ENCODE measurements around the gene ADAM12. TPM values are rescaled to one million over a fixed set of nuclear protein-coding genes. Genes with fewer than 3 reads are reported as not detected.

Gene ADAM12
- polyA plus RNA-seq, 1 of the 3 experiments (the other 2 are of a cell fraction) = 25.0 TPM

GRCh38 chr10:126137562-126138221, 250.6 kb downstream of the ADAM12 start:
- Histone ChIP-seq H3K79me2 (ENCODE audit: insufficient read depth) (no peaks in the 10 kb centered on the region), H3K27me3 (ENCODE audit: insufficient read depth) (no peaks in the 10 kb centered on the region), H3K9ac (no peak overlapping the region), H3K4me1 (ENCODE audit: control insufficient read depth in 1 of 2, insufficient read depth in 2 of 2, low read depth in 1 of 2, low read length in 1 of 2) (peaks cover 0 to 12% of the 10 kb centered on the region in 2 experiments; a peak in 3 of 4 replicates), H3F3A (replicated peaks; ENCODE audit: insufficient read depth) (no peaks in the 10 kb centered on the region), H3K9me2 (no peaks in the 10 kb centered on the region), H3K4me3 (ENCODE audit: low read depth in 2 of 2, low read length in 1 of 2) (no peak overlapping the region), H3K4me2 (no peak overlapping the region), H2AFZ (ENCODE audit: low read depth) (no peak overlapping the region), H3K36me3 (replicated peaks in 1 of 2; ENCODE audit: control insufficient read depth in 1 of 2, insufficient read depth in 2 of 2, low read length in 1 of 2) (no peaks in the 10 kb centered on the region), H3K9me3 (no peaks in the 10 kb centered on the region), H3K27ac (ENCODE audit: low read depth in 2 of 2, low read length in 1 of 2) (no peak overlapping the region), H4K20me1 (ENCODE audit: insufficient read depth) (no peaks in the 10 kb centered on the region)
- no peak for DNase-seq
- 86% methylated on average over 4 of the region's 4 CpGs for WGBS (ENCODE audit: low lambda C conversion rate)
- TF ChIP-seq ELF1 (IDR thresholded peaks at IDR 0.05) = no peak
- TF ChIP-seq MEF2A (IDR thresholded peaks at IDR 0.05; ENCODE audit: borderline replicate concordance, low read depth) = no peak
- no peak for TF ChIP-seq NFIC (IDR thresholded peaks at IDR 0.05; ENCODE audit: borderline replicate concordance)
- ChIA-PET POLR2A (no interaction called here), CTCF (interaction anchor here (1.7 kb wide), 2 partner anchors 8 to 22 kb away, joined by 4 to 5 read pairs; no protein-coding TSS in a partner anchor)

GRCh38 chr10:126135941-126136595, 252.2 kb downstream of the ADAM12 start:
- POLR2A ChIA-PET = no interaction called here
- 70% methylated on average over 8 of the region's 8 CpGs for WGBS (ENCODE audit: low lambda C conversion rate)
- CTCF ChIA-PET = interaction anchor here (0.6 to 2.1 kb wide), 7 partner anchors 10 to 367 kb away, joined by 3 to 7 read pairs (median 3); no protein-coding TSS in a partner anchor

DNA sequence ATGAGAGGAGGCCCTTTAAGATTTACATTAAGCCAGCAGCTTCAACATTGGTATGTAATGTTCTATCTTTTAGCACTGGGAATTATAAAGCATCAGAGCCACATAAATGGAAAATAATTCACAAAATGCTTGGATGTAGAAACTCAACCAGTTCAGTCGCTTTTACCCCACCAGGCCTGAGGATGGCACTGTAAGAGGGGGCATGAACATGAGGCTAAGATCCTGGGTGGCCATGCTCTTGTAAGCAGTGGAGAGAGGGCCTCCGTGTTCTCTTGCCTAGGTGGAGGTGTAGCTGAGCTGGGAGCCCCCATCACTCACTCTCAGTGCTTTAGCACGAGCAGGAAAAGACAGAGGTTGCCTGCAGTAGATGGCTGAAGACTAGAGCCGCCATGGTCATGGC, 253.1 kb downstream of the ADAM12 start:
- H4K20me1 ChIP-seq (ENCODE audit: insufficient read depth) = no peaks in the 10 kb centered on the region
- H3K36me3 ChIP-seq (replicated peaks in 1 of 2; ENCODE audit: control insufficient read depth in 1 of 2, insufficient read depth in 2 of 2, low read length in 1 of 2) = no peaks in the 10 kb centered on the region
- H3K4me3 ChIP-seq (ENCODE audit: low read depth in 2 of 2, low read length in 1 of 2) = no peak overlapping the region
- DNase-seq = no peak
- no peaks in the 10 kb centered on the region for H3K79me2 ChIP-seq (ENCODE audit: insufficient read depth)
- H3K4me1 ChIP-seq (ENCODE audit: control insufficient read depth in 1 of 2, insufficient read depth in 2 of 2, low read depth in 1 of 2, low read length in 1 of 2) = peaks cover 0 to 12% of the 10 kb centered on the region in 2 experiments; a peak in 3 of 4 replicates
- H3F3A ChIP-seq (replicated peaks; ENCODE audit: insufficient read depth) = no peaks in the 10 kb centered on the region
- no peak overlapping the region for H3K9ac ChIP-seq
- no peaks in the 10 kb centered on the region for H3K9me2 ChIP-seq
- H3K27ac ChIP-seq (ENCODE audit: low read depth in 2 of 2, low read length in 1 of 2) = no peak overlapping the region
- no peaks in the 10 kb centered on the region for H3K27me3 ChIP-seq (ENCODE audit: insufficient read depth)
- ChIA-PET POLR2A (no interaction called here), CTCF (interaction anchor here (1.2 to 2.1 kb wide), 2 partner anchors 17 to 368 kb away, joined by 3 to 7 read pairs; no protein-coding TSS in a partner anchor)
- no peaks in the 10 kb centered on the region for H3K9me3 ChIP-seq
- H2AFZ ChIP-seq (ENCODE audit: low read depth) = no peak overlapping the region
- WGBS (ENCODE audit: low lambda C conversion rate) = 97% methylated on average over 4 of the region's 4 CpGs
- TF ChIP-seq, protein P1, sequence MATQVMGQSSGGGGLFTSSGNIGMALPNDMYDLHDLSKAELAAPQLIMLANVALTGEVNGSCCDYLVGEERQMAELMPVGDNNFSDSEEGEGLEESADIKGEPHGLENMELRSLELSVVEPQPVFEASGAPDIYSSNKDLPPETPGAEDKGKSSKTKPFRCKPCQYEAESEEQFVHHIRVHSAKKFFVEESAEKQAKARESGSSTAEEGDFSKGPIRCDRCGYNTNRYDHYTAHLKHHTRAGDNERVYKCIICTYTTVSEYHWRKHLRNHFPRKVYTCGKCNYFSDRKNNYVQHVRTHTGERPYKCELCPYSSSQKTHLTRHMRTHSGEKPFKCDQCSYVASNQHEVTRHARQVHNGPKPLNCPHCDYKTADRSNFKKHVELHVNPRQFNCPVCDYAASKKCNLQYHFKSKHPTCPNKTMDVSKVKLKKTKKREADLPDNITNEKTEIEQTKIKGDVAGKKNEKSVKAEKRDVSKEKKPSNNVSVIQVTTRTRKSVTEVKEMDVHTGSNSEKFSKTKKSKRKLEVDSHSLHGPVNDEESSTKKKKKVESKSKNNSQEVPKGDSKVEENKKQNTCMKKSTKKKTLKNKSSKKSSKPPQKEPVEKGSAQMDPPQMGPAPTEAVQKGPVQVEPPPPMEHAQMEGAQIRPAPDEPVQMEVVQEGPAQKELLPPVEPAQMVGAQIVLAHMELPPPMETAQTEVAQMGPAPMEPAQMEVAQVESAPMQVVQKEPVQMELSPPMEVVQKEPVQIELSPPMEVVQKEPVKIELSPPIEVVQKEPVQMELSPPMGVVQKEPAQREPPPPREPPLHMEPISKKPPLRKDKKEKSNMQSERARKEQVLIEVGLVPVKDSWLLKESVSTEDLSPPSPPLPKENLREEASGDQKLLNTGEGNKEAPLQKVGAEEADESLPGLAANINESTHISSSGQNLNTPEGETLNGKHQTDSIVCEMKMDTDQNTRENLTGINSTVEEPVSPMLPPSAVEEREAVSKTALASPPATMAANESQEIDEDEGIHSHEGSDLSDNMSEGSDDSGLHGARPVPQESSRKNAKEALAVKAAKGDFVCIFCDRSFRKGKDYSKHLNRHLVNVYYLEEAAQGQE (IDR thresholded peaks at IDR 0.05; ENCODE audit: low read depth, low read length) = no peak
- TF ChIP-seq SMC3 (IDR thresholded peaks at IDR 0.05; ENCODE audit: low read depth, low read length) (peak; percentile 43), ELF1 (IDR thresholded peaks at IDR 0.05) (no peak), YY1 (IDR thresholded peaks at IDR 0.05; ENCODE audit: low read depth) (no peak), CTCF (IDR thresholded peaks at IDR 0.05) (peak; percentile 43), FOXM1 (IDR thresholded peaks at IDR 0.05; ENCODE audit: low read depth) (no peak), RAD21 (IDR thresholded peaks at IDR 0.05; ENCODE audit: low read length) (peak; percentile 66), IRF3 (IDR thresholded peaks at IDR 0.05; ENCODE audit: low read depth, low read length) (no peak), NFIC (IDR thresholded peaks at IDR 0.05; ENCODE audit: borderline replicate concordance) (no peak)
- no peak overlapping the region for H3K4me2 ChIP-seq

More at GRCh38 chr10:126135941-126136595, 252.2 kb downstream of the ADAM12 start:
- no peaks in the 10 kb centered on the region for H4K20me1 ChIP-seq (ENCODE audit: insufficient read depth)
- H2AFZ ChIP-seq (ENCODE audit: low read depth) = no peak overlapping the region
- peak overlapping the region in 1 of 2 experiments; percentile 51; a peak in 2 of 4 replicates for H3K27ac ChIP-seq (ENCODE audit: low read depth in 2 of 2, low read length in 1 of 2)
- no peaks in the 10 kb centered on the region for H3K36me3 ChIP-seq (replicated peaks in 1 of 2; ENCODE audit: control insufficient read depth in 1 of 2, insufficient read depth in 2 of 2, low read length in 1 of 2)
- TF ChIP-seq GATA2 (CRISPR knock-in tag; IDR thresholded peaks at IDR 0.05) (peak; percentile 61), SMC3 (IDR thresholded peaks at IDR 0.05; ENCODE audit: low read depth, low read length) (no peak), NFIC (IDR thresholded peaks at IDR 0.05; ENCODE audit: borderline replicate concordance) (no peak)
- DNase-seq = no peak
- H3F3A ChIP-seq (replicated peaks; ENCODE audit: insufficient read depth) = no peaks in the 10 kb centered on the region
- no peaks in the 10 kb centered on the region for H3K27me3 ChIP-seq (ENCODE audit: insufficient read depth)
- no peak overlapping the region for H3K9ac ChIP-seq
- no peaks in the 10 kb centered on the region for H3K9me3 ChIP-seq
- H3K4me2 ChIP-seq = no peak overlapping the region
- H3K9me2 ChIP-seq = no peaks in the 10 kb centered on the region
- H3K4me3 ChIP-seq (ENCODE audit: low read depth in 2 of 2, low read length in 1 of 2) = no peak overlapping the region
- no peaks in the 10 kb centered on the region for H3K79me2 ChIP-seq (ENCODE audit: insufficient read depth)
- peaks cover 0 to 12% of the 10 kb centered on the region in 2 experiments; a peak in 3 of 4 replicates for H3K4me1 ChIP-seq (ENCODE audit: control insufficient read depth in 1 of 2, insufficient read depth in 2 of 2, low read depth in 1 of 2, low read length in 1 of 2)

All from SK-N-SH (cell line).